GM12872 (cell line): ENCODE measurements around the gene PSMD14.

ENCODE experiments used
- TF ChIP-seq, protein P1 (sequence below): IDR thresholded peaks from 3 replicates; pipeline ENCODE4 v1.5.1; 2011; ENCODE audit warnings: low read depth, mild to moderate bottlenecking, low read length, moderate library complexity; ENCODE audit not compliant: insufficient read depth

Gene PSMD14

DNA sequence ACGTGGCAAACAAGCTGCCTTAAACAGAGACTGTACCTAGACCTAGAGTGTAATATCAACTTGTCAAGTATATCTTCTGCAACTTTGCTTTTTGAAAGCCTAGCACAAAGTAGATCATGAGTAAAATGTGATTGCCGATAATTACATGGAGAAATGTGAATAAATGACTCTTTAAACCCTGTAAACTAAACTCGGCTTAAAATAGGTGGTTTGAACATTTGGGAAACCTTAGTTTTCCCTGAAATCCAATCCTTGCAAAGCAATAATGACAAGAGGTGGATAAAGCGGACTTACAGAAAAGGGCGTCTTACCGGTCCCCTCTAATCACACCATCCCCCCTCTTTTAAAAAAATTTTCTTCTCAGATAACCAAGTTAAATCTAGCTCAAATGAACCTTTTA lies 549 bp upstream of the PSMD14 start:
- TF ChIP-seq, protein P1, sequence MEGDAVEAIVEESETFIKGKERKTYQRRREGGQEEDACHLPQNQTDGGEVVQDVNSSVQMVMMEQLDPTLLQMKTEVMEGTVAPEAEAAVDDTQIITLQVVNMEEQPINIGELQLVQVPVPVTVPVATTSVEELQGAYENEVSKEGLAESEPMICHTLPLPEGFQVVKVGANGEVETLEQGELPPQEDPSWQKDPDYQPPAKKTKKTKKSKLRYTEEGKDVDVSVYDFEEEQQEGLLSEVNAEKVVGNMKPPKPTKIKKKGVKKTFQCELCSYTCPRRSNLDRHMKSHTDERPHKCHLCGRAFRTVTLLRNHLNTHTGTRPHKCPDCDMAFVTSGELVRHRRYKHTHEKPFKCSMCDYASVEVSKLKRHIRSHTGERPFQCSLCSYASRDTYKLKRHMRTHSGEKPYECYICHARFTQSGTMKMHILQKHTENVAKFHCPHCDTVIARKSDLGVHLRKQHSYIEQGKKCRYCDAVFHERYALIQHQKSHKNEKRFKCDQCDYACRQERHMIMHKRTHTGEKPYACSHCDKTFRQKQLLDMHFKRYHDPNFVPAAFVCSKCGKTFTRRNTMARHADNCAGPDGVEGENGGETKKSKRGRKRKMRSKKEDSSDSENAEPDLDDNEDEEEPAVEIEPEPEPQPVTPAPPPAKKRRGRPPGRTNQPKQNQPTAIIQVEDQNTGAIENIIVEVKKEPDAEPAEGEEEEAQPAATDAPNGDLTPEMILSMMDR, result no peak

- TF ChIP-seq, protein P1, result no peak
Observed at GRCh38 chr2:161312996-161313395, 4.8 kb downstream of the PSMD14 start.

- TF ChIP-seq, protein P1, result no peak
Observed at GRCh38 chr2:161315380-161315779, 7.2 kb downstream of the PSMD14 start.

DNA sequence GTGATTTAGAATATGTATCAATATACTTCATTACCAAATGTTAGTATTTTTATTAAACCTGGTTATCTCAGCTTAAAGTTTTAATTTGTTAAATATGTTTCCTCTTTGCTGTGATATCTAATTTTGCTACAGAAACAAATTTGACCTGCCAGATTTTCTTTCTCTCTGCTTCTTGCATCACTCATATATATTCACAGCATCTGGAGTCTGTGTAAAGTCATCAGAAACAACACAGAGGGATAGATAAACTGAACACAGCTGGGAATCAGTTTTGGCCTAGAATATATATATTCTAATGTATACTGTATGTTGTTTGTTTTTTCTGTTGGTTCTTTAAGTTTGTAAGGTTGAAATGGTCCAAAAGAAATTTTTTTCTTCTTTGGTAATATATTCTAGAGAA lies 8.5 kb downstream of the PSMD14 start:
- TF ChIP-seq, protein P1, result no peak

GRCh38 chr2:161321944-161322648 lies 13.9 kb downstream of the PSMD14 start:
- TF ChIP-seq, protein P1, result no peak

DNA sequence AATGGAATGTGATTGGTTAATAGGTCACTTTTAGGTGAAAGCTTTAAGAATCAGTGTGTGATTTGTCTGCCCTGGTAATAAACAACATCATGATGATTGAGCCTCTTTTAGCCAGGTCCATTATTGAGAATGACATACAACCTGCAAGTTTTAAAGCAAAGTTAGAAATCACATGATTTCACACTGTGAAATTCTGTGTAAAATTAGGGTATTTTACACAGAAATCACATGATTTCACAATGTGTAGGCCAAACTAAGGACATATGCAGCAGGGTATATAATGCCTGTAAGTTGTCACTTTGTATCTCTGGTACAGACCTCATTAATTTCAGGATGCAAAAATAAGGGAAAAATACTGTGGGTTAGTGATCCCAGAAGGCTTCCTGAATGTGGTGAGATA lies 16.7 kb downstream of the PSMD14 start:
- TF ChIP-seq, protein P1, result no peak

- TF ChIP-seq, protein P1, result no peak
Observed at GRCh38 chr2:161327582-161327981, 19.4 kb downstream of the PSMD14 start.
